ENCODE results near the gene ALOX15.

- no peak for TF ChIP-seq CTCF (IDR thresholded peaks at IDR 0.05)
- no peak for TF ChIP-seq POLR2A (IDR thresholded peaks at IDR 0.05)
Observed at GRCh38 chr17:4599505-4600281, 41.8 kb downstream of the ALOX15 start.
